Choroid plexus epithelial cell (primary cell): ENCODE results near the gene CNTFR.

Experiments used
- DNase-seq: peaks from one replicate; pipeline ENCODE4 v3.0.0-alpha.2; 2010; ENCODE audit warnings: low read depth
- H3K4me3 ChIP-seq: 2 replicates; pipeline ENCODE4 v1.5.1; 2011; ENCODE audit warnings: low read depth, mild to moderate bottlenecking, control low read depth, low read length, moderate library complexity
- TF ChIP-seq, protein P1 (sequence below): conservative IDR thresholded peaks from 2 replicates; pipeline ENCODE4 v1.5.1; 2011; ENCODE audit warnings: low read depth, mild to moderate bottlenecking, control low read depth, inconsistent platforms, low read length, moderate library complexity

Gene CNTFR

DNA sequence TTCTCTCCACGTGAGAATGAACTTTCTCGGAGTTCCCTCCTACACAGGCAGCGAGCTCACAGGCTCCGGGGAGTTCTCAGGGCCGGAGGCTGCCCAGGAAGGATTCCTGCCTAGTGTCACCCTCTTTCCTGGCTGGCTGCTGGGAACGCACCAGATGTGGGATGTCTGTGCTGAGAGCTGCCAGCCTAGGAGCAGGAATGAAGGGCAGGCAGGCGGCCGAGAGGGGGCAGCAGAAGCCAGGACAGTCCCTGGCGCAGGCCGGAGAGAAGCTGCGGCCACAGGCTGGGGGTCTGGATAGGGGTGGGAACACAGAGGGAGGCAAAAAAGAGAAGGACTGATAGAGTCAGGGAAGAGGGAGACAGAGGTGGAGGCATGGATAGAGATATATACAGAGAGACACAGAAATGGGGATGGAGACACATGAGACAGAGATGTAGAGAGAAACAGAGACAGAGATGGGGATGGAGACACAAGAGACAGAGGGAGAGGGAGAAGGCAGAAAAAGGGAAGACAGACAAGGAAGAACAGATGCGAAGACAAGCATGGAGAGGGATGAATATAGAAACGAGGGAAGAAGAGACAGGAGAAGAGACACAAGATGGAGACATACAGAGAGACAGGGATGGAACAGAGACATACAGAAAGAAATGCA lies 41.4 kb downstream of the CNTFR start:
- TF ChIP-seq, protein P1, sequence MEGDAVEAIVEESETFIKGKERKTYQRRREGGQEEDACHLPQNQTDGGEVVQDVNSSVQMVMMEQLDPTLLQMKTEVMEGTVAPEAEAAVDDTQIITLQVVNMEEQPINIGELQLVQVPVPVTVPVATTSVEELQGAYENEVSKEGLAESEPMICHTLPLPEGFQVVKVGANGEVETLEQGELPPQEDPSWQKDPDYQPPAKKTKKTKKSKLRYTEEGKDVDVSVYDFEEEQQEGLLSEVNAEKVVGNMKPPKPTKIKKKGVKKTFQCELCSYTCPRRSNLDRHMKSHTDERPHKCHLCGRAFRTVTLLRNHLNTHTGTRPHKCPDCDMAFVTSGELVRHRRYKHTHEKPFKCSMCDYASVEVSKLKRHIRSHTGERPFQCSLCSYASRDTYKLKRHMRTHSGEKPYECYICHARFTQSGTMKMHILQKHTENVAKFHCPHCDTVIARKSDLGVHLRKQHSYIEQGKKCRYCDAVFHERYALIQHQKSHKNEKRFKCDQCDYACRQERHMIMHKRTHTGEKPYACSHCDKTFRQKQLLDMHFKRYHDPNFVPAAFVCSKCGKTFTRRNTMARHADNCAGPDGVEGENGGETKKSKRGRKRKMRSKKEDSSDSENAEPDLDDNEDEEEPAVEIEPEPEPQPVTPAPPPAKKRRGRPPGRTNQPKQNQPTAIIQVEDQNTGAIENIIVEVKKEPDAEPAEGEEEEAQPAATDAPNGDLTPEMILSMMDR, result peak; percentile 95

DNA sequence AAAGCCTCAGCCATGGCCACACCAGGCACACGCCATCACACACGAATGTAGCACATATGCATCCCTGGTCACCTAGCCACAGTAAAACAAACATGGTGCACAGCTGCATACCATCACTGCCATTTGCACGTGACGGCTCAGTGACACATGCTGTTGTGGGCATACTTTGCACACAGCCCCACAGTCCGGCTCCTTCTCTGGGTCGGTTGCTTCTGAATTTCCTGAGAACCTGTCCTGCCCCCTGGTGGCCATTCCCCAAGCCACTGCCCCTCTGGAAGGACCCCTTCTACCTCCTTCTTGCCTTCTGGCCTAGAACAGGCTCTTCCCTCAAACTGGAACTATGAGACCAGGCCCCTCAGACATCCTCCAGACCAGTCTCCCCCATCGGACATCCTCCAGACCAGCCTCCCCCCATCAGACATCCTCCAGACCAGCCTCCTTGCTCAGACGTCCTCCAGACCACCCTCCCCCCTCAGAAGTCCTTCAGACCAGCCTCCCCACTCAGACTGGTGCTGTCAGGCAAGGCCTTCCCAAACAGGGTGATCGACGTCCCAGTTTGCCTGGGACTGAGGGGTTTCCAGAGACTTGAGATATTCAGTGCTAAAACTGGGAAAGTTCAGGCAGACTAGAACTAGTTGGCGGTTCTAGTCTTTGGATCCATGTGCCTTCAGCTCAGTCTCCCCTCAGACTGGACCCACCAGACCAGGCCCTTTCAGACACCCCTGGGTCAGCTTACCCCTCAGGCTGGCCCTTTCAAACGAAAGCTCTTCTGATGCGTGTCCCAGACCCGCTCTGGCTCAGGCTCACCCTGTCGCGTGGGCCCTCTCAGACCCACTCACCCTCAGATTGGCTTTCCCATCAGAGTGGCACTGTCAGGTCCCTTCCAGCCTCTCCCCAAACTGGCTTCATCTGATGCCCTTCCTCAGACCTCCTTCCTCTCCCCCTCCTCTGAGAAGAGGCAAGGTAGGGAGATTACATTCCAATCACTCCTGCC lies 42.4 kb downstream of the CNTFR start:
- H3K4me3 ChIP-seq, result no peak overlapping the region
- TF ChIP-seq, protein P1, result peak; percentile 82
- DNase-seq, result peak; percentile 83

More for the DNA sequence above, 41.4 kb downstream of the CNTFR start:
- no peak overlapping the region for H3K4me3 ChIP-seq
- DNase-seq, result peak; percentile 71

DNA sequence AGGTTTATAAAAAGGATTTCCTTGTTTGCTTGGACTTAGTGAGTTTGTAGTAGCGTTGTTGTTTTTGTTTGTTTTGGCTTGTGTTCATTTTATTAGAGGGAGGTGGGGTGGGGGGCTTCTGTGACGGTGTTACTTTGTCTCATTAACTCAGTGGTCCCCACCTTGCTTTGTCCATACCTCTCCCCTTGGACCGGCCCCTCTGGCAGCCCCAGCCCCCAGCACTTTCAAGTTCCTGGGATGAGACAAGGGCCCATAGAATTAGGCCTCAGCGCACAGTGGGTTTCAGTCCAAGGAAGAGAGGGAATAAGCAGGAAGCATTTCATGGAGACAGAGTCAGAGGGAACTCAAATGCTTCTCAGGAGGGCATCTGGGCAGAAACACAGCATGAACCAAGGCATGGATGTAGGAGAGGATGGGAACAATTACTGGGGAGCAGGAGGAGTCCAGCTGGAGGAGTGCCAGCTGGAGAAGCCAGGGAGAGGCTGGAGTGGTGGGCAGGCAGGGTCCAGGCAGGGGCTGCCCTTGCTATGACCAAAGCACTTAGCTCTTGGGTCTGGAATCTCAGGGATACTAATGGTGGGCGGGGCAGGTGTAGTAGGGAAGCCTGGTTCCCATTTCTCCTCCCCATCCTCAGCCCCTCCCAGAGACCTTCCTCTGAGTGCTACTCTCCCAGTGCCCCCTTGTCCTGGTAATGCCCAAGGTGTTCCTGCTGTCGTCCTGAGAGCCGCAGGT lies 43.3 kb downstream of the CNTFR start:
- TF ChIP-seq, protein P1, result no peak
- no peak for DNase-seq
- H3K4me3 ChIP-seq, result no peak overlapping the region

DNA sequence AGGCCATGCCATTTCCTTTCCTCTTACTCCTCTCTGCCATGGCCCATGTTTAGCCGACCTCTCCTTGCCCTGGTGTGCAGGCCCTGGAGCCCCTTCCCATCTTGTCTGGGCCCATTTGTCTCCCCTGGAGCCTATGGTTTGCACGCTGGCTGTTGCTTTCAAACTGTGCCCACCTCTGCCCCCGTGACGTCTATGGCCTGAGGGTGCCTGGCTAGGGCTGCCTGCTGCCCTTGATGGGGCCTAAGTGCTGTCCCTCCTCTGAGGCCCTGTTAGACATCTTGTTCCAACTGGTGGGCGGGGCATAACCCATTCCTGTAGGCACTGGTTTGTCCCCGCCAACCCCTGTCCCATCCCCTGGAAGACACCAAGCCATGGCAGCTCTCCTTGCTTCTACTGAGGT lies 44.0 kb downstream of the CNTFR start:
- TF ChIP-seq, protein P1, result no peak

DNA sequence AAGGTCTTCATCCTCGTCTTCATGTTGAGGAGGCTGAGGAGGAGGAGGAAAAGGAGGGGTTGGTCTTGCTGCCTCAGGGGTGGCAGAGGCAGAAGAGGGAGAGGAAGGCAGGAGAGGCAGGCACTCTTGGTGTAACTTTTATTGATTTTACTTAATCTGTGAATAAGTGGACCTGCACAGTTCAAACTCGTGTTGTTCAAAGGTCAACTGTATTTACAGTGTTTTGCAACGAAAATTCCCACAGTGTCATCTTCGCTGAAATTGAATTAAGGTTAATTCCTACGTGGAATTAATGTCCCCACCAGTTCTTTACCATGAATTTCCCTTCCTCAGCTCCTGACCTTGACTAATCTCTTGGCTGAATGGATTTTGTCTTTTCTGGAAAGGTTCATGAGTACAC lies 45.5 kb downstream of the CNTFR start:
- TF ChIP-seq, protein P1, result no peak
- no peak for DNase-seq

More for the DNA sequence above, 44.0 kb downstream of the CNTFR start:
- DNase-seq, result no peak
- H3K4me3 ChIP-seq, result no peak overlapping the region

DNA sequence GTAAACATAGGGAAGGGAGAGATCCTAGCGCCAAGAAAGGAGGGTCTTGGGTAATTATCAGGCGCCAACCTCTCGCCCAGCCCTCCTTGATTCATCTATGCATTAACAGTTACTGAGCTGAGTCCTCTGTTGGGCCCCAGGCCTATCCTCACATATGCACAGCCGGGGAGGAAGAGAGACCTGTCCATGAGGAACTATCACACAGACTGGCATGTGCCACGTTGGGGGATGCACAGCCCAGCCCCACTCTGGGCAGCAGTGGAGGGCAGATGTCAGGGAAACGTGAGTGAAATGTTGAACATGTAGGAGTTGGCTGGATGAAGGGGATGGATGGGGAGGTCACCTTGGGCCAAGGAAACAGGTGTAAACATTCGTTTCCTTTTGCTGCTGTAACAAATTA lies 48.0 kb downstream of the CNTFR start:
- H3K4me3 ChIP-seq, result no peak overlapping the region
- DNase-seq, result no peak
- TF ChIP-seq, protein P1, result no peak

More for the DNA sequence above, 45.5 kb downstream of the CNTFR start:
- H3K4me3 ChIP-seq, result no peak overlapping the region
